Measurements from ENCODE around the gene USP20. TPM values are rescaled to one million over a fixed set of nuclear protein-coding genes. Genes with fewer than 3 reads are reported as not detected.

USP20 gene
- total and polyA plus RNA-seq, 4 experiments from 2014 or later = 36.5 to 132 (median 89.6) TPM

DNA sequence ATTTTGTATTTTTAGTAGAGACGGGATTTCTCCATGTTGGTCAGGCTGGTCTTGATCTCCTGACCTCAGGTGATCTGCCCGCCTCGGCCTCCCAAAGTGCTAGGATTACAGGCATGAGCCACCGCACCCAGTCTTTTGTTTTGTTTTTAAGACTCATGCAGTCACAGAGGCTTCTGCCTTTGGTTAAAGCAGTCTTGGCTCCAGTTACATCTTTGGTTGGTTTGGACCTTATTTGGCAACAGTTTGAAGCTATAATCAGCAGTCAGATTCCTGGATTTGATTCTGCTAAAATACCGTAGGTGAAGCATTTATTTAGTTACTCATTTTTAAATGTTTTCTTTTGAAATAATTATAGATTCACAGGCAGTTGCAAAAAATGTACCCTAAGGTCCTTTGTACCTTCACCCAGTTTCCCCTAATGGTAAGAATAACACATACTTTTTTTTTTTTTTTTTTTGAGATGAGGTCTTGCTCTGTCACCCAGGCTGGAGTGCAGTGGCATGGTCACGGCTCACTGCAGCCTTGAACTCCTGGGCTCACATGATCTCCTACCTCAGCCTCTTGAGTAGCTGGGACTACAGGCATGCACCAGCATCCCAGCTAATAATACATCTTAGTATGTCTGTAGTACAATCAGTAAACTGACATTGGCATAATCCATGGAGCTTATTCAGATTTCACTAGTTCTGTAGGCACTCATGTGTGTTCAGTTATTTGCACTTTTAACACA, 15.7 kb downstream of the USP20 start:
- Histone ChIP-seq H3K4me1 (ENCODE audit: insufficient read depth, low read length) (peaks cover 23% of the 10 kb centered on the region), H3K4me3 (ENCODE audit: low read length in 2 of 2) (no peak overlapping the region), H3K9me3 (ENCODE audit: control insufficient read depth in 1 of 2, low read length in 2 of 2) (no peaks in the 10 kb centered on the region), H3K36me3 (ENCODE audit: insufficient read depth, low read length) (peaks cover 50% of the 10 kb centered on the region), H3K27me3 (ENCODE audit: insufficient read depth, low read length) (no peaks in the 10 kb centered on the region), H3K27ac (ENCODE audit: low read depth, low read length) (no peak overlapping the region)
- ChIA-PET CTCF (ENCODE audit: partially characterized antibody) (no interaction called here), POLR2A (ENCODE audit: partially characterized antibody) (interaction anchor here (0.6 to 1.4 kb wide), 4 partner anchors 12 to 33 kb away, joined by 3 to 6 read pairs (median 4); no protein-coding TSS in a partner anchor)
- Mint-ChIP-seq H3K9me3 (no peaks in the 10 kb centered on the region), H3K4me1 (peaks cover 27 to 45% (median 35%) of the 10 kb centered on the region in 4 donors), H3K27ac (peak overlapping the region in 2 of 7 donors; percentile 25 to 36), H3K27me3 (no peaks in the 10 kb centered on the region), H3K36me3 (peaks cover 47 to 64% of the 10 kb centered on the region in 2 donors), H3K4me3 (no peak overlapping the region)
- no peak for DNase-seq
- intact Hi-C loops (cut with micrococcal nuclease) = no loop called here

DNA sequence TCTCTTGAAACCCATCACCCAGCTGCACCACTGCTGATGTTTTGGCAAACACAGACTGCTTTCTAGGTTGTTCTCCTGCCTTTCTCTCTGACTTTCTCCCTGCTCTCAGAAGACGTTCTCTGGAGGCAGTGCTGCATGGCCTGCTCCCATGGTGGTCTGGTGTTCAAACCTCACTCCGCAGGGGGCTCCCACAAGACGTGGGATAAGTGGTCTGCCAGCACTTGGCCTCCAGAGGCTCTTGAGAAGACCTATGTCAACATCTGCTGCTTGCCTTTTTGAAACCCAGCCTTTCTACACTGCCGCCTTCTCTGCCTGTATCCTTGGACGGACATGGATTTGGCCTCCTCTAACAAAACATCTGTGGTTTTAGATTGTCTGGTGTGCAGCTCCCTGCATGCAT, 16.6 kb downstream of the USP20 start:
- Histone ChIP-seq H3K4me1 (ENCODE audit: insufficient read depth, low read length) (peaks cover 21% of the 10 kb centered on the region), H3K4me3 (ENCODE audit: low read length in 2 of 2) (no peak overlapping the region), H3K9me3 (ENCODE audit: control insufficient read depth in 1 of 2, low read length in 2 of 2) (no peaks in the 10 kb centered on the region), H3K27ac (ENCODE audit: low read depth, low read length) (no peak overlapping the region), H3K36me3 (ENCODE audit: insufficient read depth, low read length) (peaks cover 58% of the 10 kb centered on the region), H3K27me3 (ENCODE audit: insufficient read depth, low read length) (no peaks in the 10 kb centered on the region)
- Mint-ChIP-seq H3K36me3 (peaks cover 55 to 69% of the 10 kb centered on the region in 2 donors), H3K27me3 (no peaks in the 10 kb centered on the region), H3K4me1 (peaks cover 27 to 45% (median 33%) of the 10 kb centered on the region in 4 donors), H3K9me3 (no peaks in the 10 kb centered on the region), H3K27ac (peak overlapping the region in 2 of 7 donors; percentile 68 to 69), H3K4me3 (no peak overlapping the region)
- intact Hi-C loops (cut with micrococcal nuclease) = no loop called here
- POLR2A ChIA-PET (ENCODE audit: partially characterized antibody) = interaction anchor here (1.2 to 1.4 kb wide), 3 partner anchors 11 to 18 kb away, joined by 3 to 6 read pairs (median 3); no protein-coding TSS in a partner anchor
- CTCF ChIA-PET (ENCODE audit: partially characterized antibody) = no interaction called here
- no peak for DNase-seq

- no peak overlapping the region for H3K27ac ChIP-seq (ENCODE audit: low read depth, low read length)
- POLR2A ChIA-PET (ENCODE audit: partially characterized antibody) = interaction anchor here (1.2 to 1.4 kb wide), 2 partner anchors 14 to 17 kb away, joined by 3 read pairs; no protein-coding TSS in a partner anchor
- no peak for DNase-seq
- H3K4me1 ChIP-seq (ENCODE audit: insufficient read depth, low read length) = peaks cover 18% of the 10 kb centered on the region
- no peak overlapping the region for H3K4me3 ChIP-seq (ENCODE audit: low read length in 2 of 2)
- no peaks in the 10 kb centered on the region for H3K9me3 Mint-ChIP-seq
- intact Hi-C loops (cut with micrococcal nuclease) = no loop called here
- H3K27me3 Mint-ChIP-seq = no peaks in the 10 kb centered on the region
- no peaks in the 10 kb centered on the region for H3K9me3 ChIP-seq (ENCODE audit: control insufficient read depth in 1 of 2, low read length in 2 of 2)
- peak overlapping the region in 2 of 7 donors; percentile 13 to 56 for H3K27ac Mint-ChIP-seq
- peaks cover 25 to 48% (median 33%) of the 10 kb centered on the region in 4 donors for H3K4me1 Mint-ChIP-seq
- H3K27me3 ChIP-seq (ENCODE audit: insufficient read depth, low read length) = no peaks in the 10 kb centered on the region
- peaks cover 58 to 73% of the 10 kb centered on the region in 2 donors for H3K36me3 Mint-ChIP-seq
- CTCF ChIA-PET (ENCODE audit: partially characterized antibody) = interaction anchor here (0.9 kb wide), 1 partner anchor 126 kb away, joined by 3 read pairs; no protein-coding TSS in a partner anchor
- no peak overlapping the region for H3K4me3 Mint-ChIP-seq
- H3K36me3 ChIP-seq (ENCODE audit: insufficient read depth, low read length) = peaks cover 65% of the 10 kb centered on the region
Measured at GRCh38 chr9:129852579-129852978, 17.3 kb downstream of the USP20 start.

DNA sequence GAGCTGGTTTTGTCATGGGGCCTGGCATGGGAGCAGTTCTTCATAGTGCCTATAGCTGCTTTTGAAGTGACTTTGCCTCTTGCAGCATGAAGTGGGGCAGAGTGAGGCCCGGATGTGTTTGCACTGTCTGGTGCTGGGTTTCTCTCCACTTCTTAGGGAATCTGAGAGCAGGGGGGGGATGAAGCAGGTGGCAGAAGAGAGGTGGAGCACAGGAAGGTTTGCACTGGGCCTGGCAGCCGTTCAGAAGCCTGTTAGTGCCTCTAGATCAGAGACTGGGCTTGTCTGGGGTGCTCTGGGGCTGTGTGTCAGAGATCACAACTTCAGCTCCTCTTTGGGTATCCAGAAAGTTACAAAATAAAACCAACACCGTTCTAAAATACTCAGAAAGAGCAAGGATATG, 18.4 kb downstream of the USP20 start:
- peak overlapping the region in 4 of 7 donors; percentile 2 to 79 (median 30) for H3K27ac Mint-ChIP-seq
- ChIA-PET POLR2A (ENCODE audit: partially characterized antibody) (interaction anchor here (0.5 to 1.4 kb wide), 4 partner anchors 9 to 154 kb away, joined by 3 to 5 read pairs (median 4); no protein-coding TSS in a partner anchor), CTCF (ENCODE audit: partially characterized antibody) (interaction anchor here (0.9 kb wide), 1 partner anchor 127 kb away, joined by 3 read pairs; no protein-coding TSS in a partner anchor)
- peaks cover 63 to 76% of the 10 kb centered on the region in 2 donors for H3K36me3 Mint-ChIP-seq
- Histone ChIP-seq H3K27me3 (ENCODE audit: insufficient read depth, low read length) (no peaks in the 10 kb centered on the region), H3K27ac (ENCODE audit: low read depth, low read length) (no peak overlapping the region), H3K4me3 (ENCODE audit: low read length in 2 of 2) (no peak overlapping the region), H3K9me3 (ENCODE audit: control insufficient read depth in 1 of 2, low read length in 2 of 2) (no peaks in the 10 kb centered on the region), H3K36me3 (ENCODE audit: insufficient read depth, low read length) (peaks cover 75% of the 10 kb centered on the region), H3K4me1 (ENCODE audit: insufficient read depth, low read length) (peaks cover 18% of the 10 kb centered on the region)
- no peaks in the 10 kb centered on the region for H3K9me3 Mint-ChIP-seq
- peaks cover 26 to 44% (median 33%) of the 10 kb centered on the region in 4 donors for H3K4me1 Mint-ChIP-seq
- no peak for DNase-seq
- peak overlapping the region in 2 of 8 donors; percentile 22 to 28 for H3K4me3 Mint-ChIP-seq
- intact Hi-C loops (cut with micrococcal nuclease) = no loop called here
- H3K27me3 Mint-ChIP-seq = no peaks in the 10 kb centered on the region

DNA sequence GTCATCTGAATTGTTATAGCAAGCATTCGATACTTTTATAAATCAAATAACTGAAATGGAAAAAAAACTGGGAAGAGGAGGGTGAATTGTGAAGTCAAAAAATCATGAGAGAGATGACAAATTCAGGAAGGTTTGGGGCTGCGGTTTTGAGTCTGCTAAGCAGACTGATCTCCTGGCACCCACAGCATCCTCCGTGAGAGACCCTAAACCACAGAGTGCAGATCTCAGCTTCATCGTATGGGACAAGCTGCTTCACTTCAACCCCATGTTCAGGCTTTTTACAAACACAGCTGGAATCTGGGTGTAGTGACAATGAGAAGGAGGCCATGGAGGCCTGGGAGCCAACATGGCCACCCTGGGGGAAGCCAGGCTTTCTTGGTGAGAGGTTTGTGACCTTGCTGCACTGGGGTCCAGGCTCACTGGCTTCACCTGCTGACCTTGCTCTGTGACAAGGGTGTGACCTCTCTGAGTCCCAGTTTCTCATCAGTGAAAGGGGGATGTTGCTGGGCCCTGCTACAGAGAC, 19.4 kb downstream of the USP20 start:
- no peaks in the 10 kb centered on the region for H3K9me3 Mint-ChIP-seq
- H3K27ac Mint-ChIP-seq = peak overlapping the region; percentile 2 to 93 (median 73)
- no peaks in the 10 kb centered on the region for H3K27me3 Mint-ChIP-seq
- CTCF ChIA-PET (ENCODE audit: partially characterized antibody) = no interaction called here
- DNase-seq = no peak
- Histone ChIP-seq H3K36me3 (ENCODE audit: insufficient read depth, low read length) (peaks cover 76% of the 10 kb centered on the region), H3K27me3 (ENCODE audit: insufficient read depth, low read length) (no peaks in the 10 kb centered on the region), H3K4me1 (ENCODE audit: insufficient read depth, low read length) (peaks cover 19% of the 10 kb centered on the region), H3K9me3 (ENCODE audit: control insufficient read depth in 1 of 2, low read length in 2 of 2) (no peaks in the 10 kb centered on the region), H3K4me3 (ENCODE audit: low read length in 2 of 2) (no peak overlapping the region), H3K27ac (ENCODE audit: low read depth, low read length) (no peak overlapping the region)
- H3K4me3 Mint-ChIP-seq = peak overlapping the region in 7 of 8 donors; percentile 1 to 70 (median 53)
- POLR2A ChIA-PET (ENCODE audit: partially characterized antibody) = interaction anchor here (0.9 to 2.0 kb wide), 5 partner anchors 8 to 20 kb away, joined by 3 to 5 read pairs (median 4); partner anchors contain the start of gene USP20
- H3K4me1 Mint-ChIP-seq = peaks cover 28 to 44% (median 34%) of the 10 kb centered on the region in 4 donors
- intact Hi-C loops (cut with micrococcal nuclease) = no loop called here
- peaks cover 63 to 77% of the 10 kb centered on the region in 2 donors for H3K36me3 Mint-ChIP-seq

GRCh38 chr9:129857207-129857606, 21.9 kb downstream of the USP20 start:
- Mint-ChIP-seq H3K27ac (peak overlapping the region in 5 of 7 donors; percentile 29 to 88 (median 57)), H3K9me3 (no peaks in the 10 kb centered on the region), H3K4me1 (peaks cover 29 to 48% (median 39%) of the 10 kb centered on the region in 4 donors), H3K36me3 (peaks cover 53 to 71% of the 10 kb centered on the region in 2 donors), H3K4me3 (no peak overlapping the region), H3K27me3 (no peaks in the 10 kb centered on the region)
- H3K36me3 ChIP-seq (ENCODE audit: insufficient read depth, low read length) = peaks cover 69% of the 10 kb centered on the region
- ChIA-PET POLR2A (ENCODE audit: partially characterized antibody) (interaction anchor here (2.2 kb wide), 1 partner anchor 9 kb away, joined by 7 read pairs; no protein-coding TSS in a partner anchor), CTCF (ENCODE audit: partially characterized antibody) (no interaction called here)
- intact Hi-C loops (cut with micrococcal nuclease) = no loop called here
- no peak overlapping the region for H3K4me3 ChIP-seq (ENCODE audit: low read length in 2 of 2)
- no peak for DNase-seq
- peaks cover 38% of the 10 kb centered on the region for H3K4me1 ChIP-seq (ENCODE audit: insufficient read depth, low read length)
- H3K9me3 ChIP-seq (ENCODE audit: control insufficient read depth in 1 of 2, low read length in 2 of 2) = no peaks in the 10 kb centered on the region
- no peak overlapping the region for H3K27ac ChIP-seq (ENCODE audit: low read depth, low read length)
- no peaks in the 10 kb centered on the region for H3K27me3 ChIP-seq (ENCODE audit: insufficient read depth, low read length)

Measured in CD4-positive, alpha-beta memory T cell (primary cell).